ENCODE data around the gene MOGAT2.
"Not testable (repeated sequence)": the region's sequence is repeated elsewhere in the genome, so short reads cannot be mapped to it uniquely, and the experiment has no call there.

The MOGAT2 gene

DNA sequence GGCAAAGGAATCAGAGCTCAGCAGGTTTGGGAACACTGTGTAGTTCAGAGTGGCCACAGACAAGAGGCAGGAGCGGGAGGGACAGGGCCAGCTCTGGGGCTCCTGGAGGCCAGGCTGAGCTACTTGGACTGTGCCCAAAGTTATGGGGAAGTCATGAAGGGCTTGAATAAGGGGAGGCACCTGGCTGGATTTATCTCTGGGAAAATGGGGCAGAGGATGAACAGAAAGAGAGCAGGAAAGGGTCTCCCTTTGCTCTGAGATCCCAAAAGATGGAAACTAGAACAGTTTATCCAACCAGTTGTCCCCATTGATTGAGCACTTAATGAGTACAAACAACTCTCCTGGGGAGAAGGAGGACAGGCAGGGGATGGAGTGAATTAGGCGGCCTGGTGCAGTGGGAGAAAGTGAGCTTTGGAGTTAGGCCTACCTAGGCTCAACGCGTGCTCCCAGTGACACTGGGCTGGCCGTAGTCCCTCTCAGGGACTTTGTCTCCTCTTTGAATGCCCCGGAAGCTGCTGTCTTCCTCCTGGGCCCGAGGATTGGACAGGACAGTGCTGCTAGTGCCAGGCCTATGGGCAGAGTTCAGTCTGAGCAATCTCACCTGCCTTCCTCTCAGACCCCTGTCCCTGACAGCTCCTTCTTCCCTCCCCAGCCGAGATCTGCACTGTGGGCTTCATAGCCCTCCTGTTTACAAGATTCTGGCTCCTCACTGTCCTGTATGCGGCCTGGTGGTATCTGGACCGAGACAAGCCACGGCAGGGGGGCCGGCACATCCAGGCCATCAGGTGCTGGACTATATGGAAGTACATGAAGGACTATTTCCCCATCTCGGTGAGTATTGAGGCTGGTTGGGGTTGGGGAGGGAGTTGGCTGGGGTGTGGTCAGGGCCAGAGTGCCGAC is 2.0 kb downstream of the MOGAT2 start:
- DNase-seq (ENCODE audit: low read depth) = no peak

DNA sequence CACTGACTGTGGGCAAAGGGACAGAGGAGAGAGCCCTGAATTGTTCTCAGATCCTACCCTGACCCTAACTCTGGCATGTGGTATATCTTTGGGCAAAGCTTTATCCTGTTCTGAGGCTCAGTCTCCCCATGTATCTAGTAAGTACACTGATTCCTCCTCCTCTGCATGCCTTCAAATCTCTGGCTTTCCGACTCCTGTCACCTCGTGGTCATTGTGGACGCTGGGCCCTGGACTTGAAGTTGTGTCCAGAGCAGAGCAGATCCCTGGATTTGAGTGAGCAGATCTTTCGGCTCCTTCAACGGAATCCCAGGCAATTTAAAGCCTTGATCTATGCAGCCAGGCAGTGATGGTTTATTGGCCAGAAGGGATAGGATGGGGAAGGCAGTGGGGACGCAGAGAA is 3.0 kb downstream of the MOGAT2 start:
- no peak for DNase-seq (ENCODE audit: low read depth)

DNA sequence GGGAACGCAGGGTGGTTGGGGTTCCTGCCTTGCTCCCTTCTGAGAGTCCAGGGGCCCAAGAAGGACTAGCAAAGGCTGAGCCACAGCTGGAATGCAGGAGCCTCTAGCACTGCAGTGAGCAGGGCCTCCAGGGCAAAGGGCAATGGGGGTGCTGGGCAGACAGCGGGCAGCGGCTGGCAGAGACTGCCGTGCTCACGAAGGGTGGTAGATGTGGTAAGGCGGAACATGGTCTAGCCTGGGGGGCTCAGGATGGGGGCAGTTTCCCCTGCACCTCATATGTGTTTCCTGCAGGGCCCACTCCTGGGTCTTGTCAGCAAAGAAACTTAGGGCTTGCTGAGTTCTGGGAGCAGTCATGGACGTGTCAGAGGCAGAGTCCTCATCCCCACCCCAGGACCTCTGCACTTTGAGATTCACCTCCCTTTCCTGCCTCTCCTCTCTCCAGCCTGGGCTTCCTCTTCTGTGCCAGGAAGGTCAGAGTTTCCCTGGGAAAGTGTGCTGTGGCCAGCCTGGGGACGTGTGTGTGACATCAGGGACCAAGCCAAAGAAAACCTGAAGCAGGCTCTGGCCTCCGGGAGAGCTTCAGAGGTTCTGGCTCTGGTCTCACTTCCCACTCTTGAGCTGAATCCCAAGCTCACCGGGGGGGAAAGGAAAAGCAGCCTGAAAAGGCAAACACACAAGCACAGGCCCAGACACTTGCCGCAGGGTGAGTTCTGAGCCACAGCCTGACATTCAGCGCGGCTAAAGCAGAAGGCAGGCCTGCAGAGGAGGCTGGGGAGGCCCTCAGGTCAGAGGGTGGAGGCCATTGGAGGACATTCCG is 4.4 kb downstream of the MOGAT2 start:
- DNase-seq (ENCODE audit: low read depth) = no peak

GRCh38 chr11:75722669-75723042 is 5.0 kb downstream of the MOGAT2 start:
- DNase-seq (ENCODE audit: low read depth) = no peak

DNA sequence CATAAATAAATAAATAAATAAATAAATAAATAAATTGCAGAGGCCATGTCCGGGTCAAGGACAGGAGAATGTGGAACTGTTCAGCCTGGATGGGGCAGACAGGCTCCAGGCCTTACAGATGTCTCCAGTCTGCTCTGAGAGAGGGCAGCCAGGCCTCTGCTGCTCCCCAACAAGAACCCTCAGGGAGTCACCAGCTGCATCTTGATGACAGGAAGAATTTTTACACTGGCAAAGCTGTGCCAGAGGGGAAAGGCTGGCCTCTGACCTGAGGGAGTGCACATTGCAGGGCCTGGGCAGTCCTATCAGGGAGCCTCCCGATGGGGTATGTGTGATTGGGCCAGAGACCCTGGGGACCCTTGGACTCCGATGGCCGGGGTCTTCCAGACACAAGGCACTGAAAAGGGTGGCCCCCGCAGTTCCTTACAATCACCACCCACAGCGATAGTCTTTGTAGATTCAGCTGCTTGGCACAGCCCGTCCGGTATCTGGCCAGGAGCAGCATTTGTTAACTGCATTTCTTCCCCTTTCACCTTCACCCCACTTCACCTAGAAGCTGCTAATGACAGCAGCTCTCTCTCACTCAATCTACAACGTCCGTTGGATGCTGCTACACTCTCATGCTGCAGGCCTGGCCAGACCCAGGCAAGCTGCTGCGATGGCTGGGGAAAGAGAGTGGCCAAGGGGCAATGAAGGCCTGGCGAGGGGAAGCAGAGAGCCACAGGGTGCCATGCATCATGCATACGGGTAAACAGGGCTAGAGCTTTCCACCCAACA is 8.1 kb downstream of the MOGAT2 start:
- no peak for DNase-seq (ENCODE audit: low read depth)

DNA sequence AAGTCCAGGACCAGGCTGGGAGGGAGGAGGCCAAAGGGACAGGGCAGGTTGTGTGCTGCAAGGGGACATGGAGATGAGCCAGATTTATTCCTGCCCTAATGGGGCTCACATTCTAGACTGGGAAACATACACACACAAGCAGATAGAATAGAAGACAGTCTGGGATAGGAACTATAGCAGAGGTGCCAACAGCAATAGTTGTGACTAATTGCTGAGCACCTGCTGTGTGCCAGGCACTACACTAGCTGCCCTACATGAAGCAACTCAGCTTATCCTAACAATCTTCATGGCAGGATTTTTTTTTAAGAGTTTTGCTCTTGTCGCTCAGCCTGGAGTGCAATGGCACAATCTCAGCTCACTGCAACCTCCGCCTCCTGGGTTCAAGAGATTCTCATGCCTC is 11.4 kb downstream of the MOGAT2 start:
- DNase-seq (ENCODE audit: low read depth) = no peak

GRCh38 chr11:75731095-75731494 is 13.5 kb downstream of the MOGAT2 start:
- no peak for DNase-seq (ENCODE audit: low read depth)

GRCh38 chr11:75733071-75733430 is 15.4 kb downstream of the MOGAT2 start:
- DNase-seq (ENCODE audit: low read depth) = no peak

DNA sequence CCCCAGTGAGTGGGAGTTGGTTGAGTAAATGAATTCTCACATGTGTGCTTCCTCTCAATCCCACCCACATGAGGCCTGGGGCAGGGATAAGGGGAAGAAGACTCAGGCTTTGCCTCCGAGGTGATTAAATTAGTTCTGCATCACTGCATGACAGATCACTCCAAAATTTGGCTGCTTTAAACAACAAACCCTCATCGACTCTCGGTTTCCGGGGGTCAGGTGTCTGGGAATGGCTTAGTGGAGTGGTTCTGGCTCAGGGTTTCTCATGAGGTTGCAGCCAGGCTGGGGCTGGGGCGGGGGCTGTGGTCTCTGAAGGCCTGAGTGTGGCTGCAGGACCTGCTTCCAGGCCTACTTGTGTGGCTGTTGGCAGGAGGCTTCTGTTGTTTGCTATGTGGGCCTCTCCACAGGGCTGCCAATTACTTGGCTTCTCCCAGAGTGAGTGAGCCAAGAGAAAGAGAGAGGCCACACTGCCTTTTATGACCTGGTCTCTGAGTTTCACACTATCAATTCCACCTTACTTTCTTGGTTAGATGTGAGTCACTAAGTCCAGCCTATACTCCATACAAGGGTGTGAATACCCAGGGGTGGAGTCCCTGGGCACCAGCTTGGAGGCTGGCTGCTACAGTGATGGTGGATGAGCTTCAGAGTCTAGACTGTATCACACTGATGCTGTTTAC is 15.9 kb downstream of the MOGAT2 start:
- no peak for DNase-seq (ENCODE audit: low read depth)

- no peak for DNase-seq (ENCODE audit: low read depth)
Measured at GRCh38 chr11:75734491-75735180, 17.0 kb downstream of the MOGAT2 start.

DNA sequence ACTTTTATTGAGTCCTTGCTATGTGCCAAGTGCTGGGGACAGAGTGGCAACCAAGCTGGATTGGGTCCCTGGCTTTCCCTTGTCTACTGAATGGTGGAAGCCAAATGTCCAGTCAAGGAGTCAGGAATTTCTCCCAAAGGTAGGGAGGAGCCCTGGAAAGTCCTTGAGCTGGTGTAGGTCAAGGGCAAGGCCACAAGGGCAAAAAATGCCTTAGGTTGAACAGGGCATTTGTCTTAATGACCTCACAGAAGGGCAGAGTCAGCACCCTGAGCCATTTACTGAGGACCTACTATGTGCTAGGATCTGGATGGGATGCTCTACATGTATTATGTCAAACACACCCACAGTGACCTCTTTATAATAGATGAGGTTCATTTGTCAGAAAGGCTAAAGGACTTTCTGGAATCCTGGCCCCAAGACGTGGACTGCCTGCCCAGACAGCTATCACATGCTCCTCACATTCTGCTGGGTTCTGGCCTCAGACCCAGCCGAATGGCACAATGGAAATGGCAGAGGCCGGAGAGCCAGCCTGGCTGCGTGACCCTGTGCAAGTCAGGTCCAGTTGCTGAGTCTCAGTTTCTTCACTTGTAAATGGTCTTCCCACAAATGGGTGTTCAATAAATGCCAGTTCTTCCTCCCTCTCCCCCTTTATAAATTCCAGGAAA is 17.7 kb downstream of the MOGAT2 start:
- no peak for DNase-seq (ENCODE audit: low read depth)

DNA sequence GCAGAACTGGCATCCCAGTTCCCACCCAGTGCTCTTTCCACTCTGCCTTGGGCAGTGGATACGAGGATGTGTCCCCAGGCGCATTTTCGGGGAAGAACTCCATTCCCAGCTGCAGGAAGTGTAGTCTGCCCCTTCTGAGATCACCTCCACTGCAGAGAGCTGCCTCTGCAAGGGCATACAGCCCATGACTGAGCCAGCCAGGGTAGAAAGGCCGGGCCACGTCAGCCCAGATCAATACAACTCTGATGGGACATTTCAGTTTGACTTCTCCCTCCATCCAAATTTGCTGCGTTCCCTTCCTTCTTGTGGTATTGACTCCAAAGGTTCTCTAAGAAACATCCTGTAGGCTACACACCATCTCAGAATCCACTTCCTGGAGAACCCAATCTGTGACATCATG is 19.7 kb downstream of the MOGAT2 start:
- DNase-seq (ENCODE audit: low read depth) = no peak

- no peak for DNase-seq (ENCODE audit: low read depth)
Measured at GRCh38 chr11:75740681-75741080, 23.0 kb downstream of the MOGAT2 start.

DNA sequence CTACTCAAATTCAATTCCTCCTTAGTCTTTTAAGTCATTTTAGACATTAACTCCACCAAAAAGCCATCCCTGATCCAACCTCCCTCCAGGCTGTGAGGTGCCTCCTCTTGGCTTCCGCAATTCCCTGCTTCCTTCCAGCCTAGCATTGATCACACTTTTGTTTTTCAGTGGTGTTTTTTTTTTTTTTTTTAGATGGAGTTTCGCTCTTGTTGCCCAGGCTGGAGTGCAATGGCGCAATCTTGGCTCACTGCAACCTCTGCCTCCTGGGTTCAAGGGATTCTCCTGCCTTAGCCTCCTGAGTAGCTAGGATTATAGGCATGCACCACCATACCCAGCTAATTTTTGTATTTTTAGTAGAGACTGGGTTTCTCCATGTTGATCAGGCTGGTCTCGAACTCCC is 25.5 kb downstream of the MOGAT2 start:
- DNase-seq (ENCODE audit: low read depth) = not testable (repeated sequence)

DNA sequence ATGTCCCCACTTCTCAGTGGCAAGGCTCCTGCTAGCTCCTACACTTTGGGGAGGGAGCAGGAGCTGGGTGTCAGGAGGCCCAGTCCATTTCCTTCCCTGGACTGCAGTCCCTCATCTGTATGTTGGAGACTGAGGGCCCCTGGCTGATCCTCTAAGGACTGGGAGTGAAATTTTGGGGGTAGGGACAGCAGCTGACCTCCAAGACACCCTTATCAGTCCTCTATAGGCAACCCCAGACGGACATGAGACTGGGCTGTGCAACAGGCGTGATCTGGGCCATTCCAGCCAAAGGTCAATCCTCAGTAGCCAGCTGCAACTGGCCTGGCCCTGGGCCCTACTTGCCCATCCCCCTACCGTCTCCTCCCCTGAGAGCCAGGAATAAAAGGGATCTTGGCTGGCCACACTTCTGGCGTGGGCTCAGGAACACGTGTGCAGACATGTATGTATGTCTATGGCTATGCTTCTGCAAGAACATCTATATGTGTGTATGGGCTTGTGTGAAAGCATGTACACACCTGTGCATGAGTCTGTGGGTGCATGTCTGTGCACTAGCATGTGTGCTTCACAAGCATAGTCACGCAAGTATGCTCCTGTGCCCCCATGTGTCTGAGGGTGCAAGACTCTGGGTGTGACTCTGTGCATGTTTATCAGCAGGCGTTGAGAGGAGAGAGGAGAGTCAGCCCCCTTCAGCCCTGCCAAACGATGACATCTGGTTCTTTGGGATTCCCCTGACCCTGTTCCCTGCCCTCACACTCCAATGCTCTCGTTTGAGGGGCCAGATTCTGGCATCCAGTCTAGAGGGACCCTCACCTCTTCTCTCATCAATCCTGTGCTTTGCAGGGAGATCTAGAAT is 26.3 kb downstream of the MOGAT2 start:
- no peak for DNase-seq (ENCODE audit: low read depth)

- DNase-seq (ENCODE audit: low read depth) = no peak
Measured at GRCh38 chr11:75745807-75746206, 28.2 kb downstream of the MOGAT2 start.

- DNase-seq (ENCODE audit: low read depth) = not testable (repeated sequence)
Measured at GRCh38 chr11:75748729-75749273, 31.2 kb downstream of the MOGAT2 start.

GRCh38 chr11:75754933-75755332 is 37.3 kb downstream of the MOGAT2 start:
- DNase-seq (ENCODE audit: low read depth) = not testable (repeated sequence)

DNA sequence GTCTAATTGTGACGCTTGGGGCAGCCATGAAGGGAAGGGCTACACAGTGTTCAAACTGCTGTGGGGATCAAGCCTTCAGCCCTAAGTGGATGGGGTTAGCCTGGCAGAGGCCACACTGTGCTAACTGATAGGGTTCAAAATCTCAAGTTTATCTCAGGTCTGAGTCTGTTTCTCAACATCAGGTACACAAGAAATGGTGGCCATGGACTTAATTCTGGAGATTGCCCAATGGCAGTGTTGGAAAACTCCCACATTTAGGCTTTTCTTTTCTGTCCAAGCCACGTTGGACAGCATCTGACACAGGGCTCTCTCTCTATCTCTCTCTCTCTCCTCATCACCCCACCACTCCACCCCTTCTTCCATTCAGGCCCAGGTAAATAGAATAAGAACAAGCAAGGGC is 40.0 kb downstream of the MOGAT2 start:
- DNase-seq (ENCODE audit: low read depth) = no peak

- DNase-seq (ENCODE audit: low read depth) = no peak
Measured at GRCh38 chr11:75759832-75760231, 42.2 kb downstream of the MOGAT2 start.

Data from CMK (cell line).